ENCODE measurements around the gene NHS. TPM values are rescaled to one million over a fixed set of nuclear protein-coding genes. Genes with fewer than 3 reads are reported as not detected.
"Not testable (repeated sequence)": the region's sequence is repeated elsewhere in the genome, so short reads cannot be mapped to it uniquely, and the experiment has no call there.

Gene NHS
- total RNA-seq, 1 experiment from 2014 or later = 3.0 TPM

- DNase-seq (ENCODE audit: low spot score) = no peak
Observed at GRCh38 chrX:17549107-17549651, 174.2 kb downstream of the NHS start.

- peak; percentile 45 for DNase-seq (ENCODE audit: low spot score)
Observed at GRCh38 chrX:17550011-17550410, 175.0 kb downstream of the NHS start.

- no peak for DNase-seq (ENCODE audit: low spot score)
Observed at GRCh38 chrX:17552044-17552650, 177.1 kb downstream of the NHS start.

GRCh38 chrX:17553469-17553868 is 178.5 kb downstream of the NHS start:
- peak; percentile 92 for DNase-seq (ENCODE audit: low spot score)

- DNase-seq (ENCODE audit: low spot score) = no peak
Observed at GRCh38 chrX:17553961-17554482, 179.0 kb downstream of the NHS start.

- DNase-seq (ENCODE audit: low spot score) = no peak
Observed at GRCh38 chrX:17554914-17555313, 179.9 kb downstream of the NHS start.

- DNase-seq (ENCODE audit: low spot score) = no peak
Observed at GRCh38 chrX:17555846-17556245, 180.8 kb downstream of the NHS start.

GRCh38 chrX:17559728-17560379 is 184.9 kb downstream of the NHS start:
- peak; percentile 82 for DNase-seq (ENCODE audit: low spot score)

- DNase-seq (ENCODE audit: low spot score) = no peak
Observed at GRCh38 chrX:17560385-17560784, 185.4 kb downstream of the NHS start.

GRCh38 chrX:17563076-17563475 is 188.1 kb downstream of the NHS start:
- DNase-seq (ENCODE audit: low spot score) = no peak

GRCh38 chrX:17563515-17563914 is 188.5 kb downstream of the NHS start:
- peak; percentile 22 for DNase-seq (ENCODE audit: low spot score)

GRCh38 chrX:17564689-17565409 is 189.8 kb downstream of the NHS start:
- DNase-seq (ENCODE audit: low spot score) = peak; percentile 22

GRCh38 chrX:17566740-17567139 is 191.7 kb downstream of the NHS start:
- DNase-seq (ENCODE audit: low spot score) = no peak

GRCh38 chrX:17567187-17567586 is 192.2 kb downstream of the NHS start:
- no peak for DNase-seq (ENCODE audit: low spot score)

GRCh38 chrX:17567821-17568220 is 192.8 kb downstream of the NHS start:
- DNase-seq (ENCODE audit: low spot score) = no peak

- not testable (repeated sequence) for DNase-seq (ENCODE audit: low spot score)
Observed at GRCh38 chrX:17568804-17569203, 193.8 kb downstream of the NHS start.

- no peak for DNase-seq (ENCODE audit: low spot score)
Observed at GRCh38 chrX:17579026-17579425, 204.0 kb downstream of the NHS start.

GRCh38 chrX:17580539-17581152 is 205.6 kb downstream of the NHS start:
- peak; percentile 62 for DNase-seq (ENCODE audit: low spot score)

- no peak for DNase-seq (ENCODE audit: low spot score)
Observed at GRCh38 chrX:17581641-17582040, 206.6 kb downstream of the NHS start.

- DNase-seq (ENCODE audit: low spot score) = peak; percentile 56
Observed at GRCh38 chrX:17584248-17584681, 209.3 kb downstream of the NHS start.

GRCh38 chrX:17585006-17585405 is 210.0 kb downstream of the NHS start:
- DNase-seq (ENCODE audit: low spot score) = no peak

- DNase-seq (ENCODE audit: low spot score) = no peak
Observed at GRCh38 chrX:17587366-17587765, 212.4 kb downstream of the NHS start.
